Prostate gland (tissue), 2 donors: ENCODE measurements around the gene CECR2. TPM values are rescaled to one million over a fixed set of nuclear protein-coding genes. Genes with fewer than 3 reads are reported as not detected.

Experiments
- DNase-seq: peaks from one replicate; pipeline ENCODE4 v3.0.0-alpha.2; 2019; ENCODE audit warnings: low spot score
- H3K27ac ChIP-seq, 2 donors: fragments of 200-600 bp; sonication (generic); 2 replicates each; pipeline ENCODE4 v1.5.1; 2017 to 2019
- H3K27me3 ChIP-seq: fragments of 200-600 bp; sonication (generic); replicated peaks from 2 replicates; pipeline ENCODE4 v1.5.1; 2019; ENCODE audit not compliant: insufficient read depth
- H3K36me3 ChIP-seq, 2 donors: fragments of 200-600 bp; sonication (generic); 1 replicate in 1 of 2; 2 replicates in 1 of 2; pipeline versions ENCODE4 v1.5.1 to v1.8.1; 2017 to 2019
- H3K4me1 ChIP-seq: fragments of 200-600 bp; sonication (generic); replicated peaks from 2 replicates; pipeline ENCODE4 v1.5.1; 2019
- H3K4me3 ChIP-seq, 2 donors: fragments of 200-600 bp; sonication (generic); 2 replicates each; pipeline ENCODE4 v1.5.1; 2017 to 2019
- H3K9me3 ChIP-seq: fragments of 200-600 bp; sonication (generic); 2 replicates; pipeline ENCODE4 v1.5.1; 2017
- POLR2A ChIP-seq: fragments of 450-650 bp; IDR thresholded peaks from one replicate; pipeline ENCODE4 v1.6.1; 2016; ENCODE audit warnings: antibody characterized with exemption, mild to moderate bottlenecking
- POLR2AphosphoS5 ChIP-seq: sonication (generic); formaldehyde crosslinking; IDR thresholded peaks from one replicate; pipeline ENCODE4 v1.6.1; 2017; ENCODE audit warnings: antibody characterized with exemption
- WGBS: methylation state at CpG from one replicate; pipeline ENCODE4 v1.1.5; 2018; 5-methylcytosine and 5-hydroxymethylcytosine counted together
- intact Hi-C: fragments of 100-400 bp; cut with DNase I; formaldehyde crosslinking; loops from one replicate; pipeline ENCODE4 v1.14.2; 2022
- total RNA-seq, 2 donors: library from RNA; depleted of rRNA; stranded (reverse); fragments of >200 nt; gene quantifications; one replicate each; pipeline ENCODE4 v1.1.0, GENCODE V29; 2016
- TF ChIP-seq, protein P1 (sequence below), 4 experiments: fragments of 200-600 bp in 2 of 4; fragments of 450-650 bp in 2 of 4; sonication (generic) in 2 of 4; IDR thresholded peaks; 1 replicate in 3 of 4; 2 replicates in 1 of 4; pipeline ENCODE4 v1.5.1; 2016 to 2019; ENCODE audit warnings: antibody characterized with exemption in 4 of 4, mild to moderate bottlenecking in 2 of 4, moderate library complexity in 2 of 4

Gene CECR2
- total RNA-seq, 2 donors from 2014 or later, result 3.1 to 10.1 TPM

DNA sequence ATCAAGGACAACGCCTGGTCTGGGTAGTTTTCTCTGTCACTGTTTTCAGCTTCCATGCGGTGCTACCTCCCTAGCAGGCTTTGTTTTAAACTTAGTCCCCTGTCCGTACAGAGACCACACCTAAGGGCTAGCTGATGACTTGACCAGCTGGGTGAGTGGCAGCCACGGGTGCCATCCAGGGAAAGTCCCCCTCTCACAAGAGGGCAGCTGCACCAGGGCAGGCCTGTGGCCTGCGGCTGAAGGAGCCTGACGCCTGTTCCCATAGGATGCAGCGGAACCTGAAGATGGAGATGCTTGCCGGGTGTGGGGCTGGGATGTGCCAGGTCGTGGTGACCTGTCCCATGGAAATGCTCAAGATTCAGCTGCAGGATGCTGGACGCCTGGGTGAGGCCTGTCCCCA, 213.9 kb downstream of the CECR2 start:
- Histone ChIP-seq H3K4me3 (no peak overlapping the region), H3K9me3 (no peaks in the 10 kb centered on the region), H3K4me1 (no peaks in the 10 kb centered on the region), H3K36me3 (no peaks in the 10 kb centered on the region), H3K27ac (no peak overlapping the region), H3K27me3 (no peaks in the 10 kb centered on the region)
- no peak for DNase-seq
- TF ChIP-seq POLR2A (no peak), POLR2AphosphoS5 (no peak)
- TF ChIP-seq, protein P1, sequence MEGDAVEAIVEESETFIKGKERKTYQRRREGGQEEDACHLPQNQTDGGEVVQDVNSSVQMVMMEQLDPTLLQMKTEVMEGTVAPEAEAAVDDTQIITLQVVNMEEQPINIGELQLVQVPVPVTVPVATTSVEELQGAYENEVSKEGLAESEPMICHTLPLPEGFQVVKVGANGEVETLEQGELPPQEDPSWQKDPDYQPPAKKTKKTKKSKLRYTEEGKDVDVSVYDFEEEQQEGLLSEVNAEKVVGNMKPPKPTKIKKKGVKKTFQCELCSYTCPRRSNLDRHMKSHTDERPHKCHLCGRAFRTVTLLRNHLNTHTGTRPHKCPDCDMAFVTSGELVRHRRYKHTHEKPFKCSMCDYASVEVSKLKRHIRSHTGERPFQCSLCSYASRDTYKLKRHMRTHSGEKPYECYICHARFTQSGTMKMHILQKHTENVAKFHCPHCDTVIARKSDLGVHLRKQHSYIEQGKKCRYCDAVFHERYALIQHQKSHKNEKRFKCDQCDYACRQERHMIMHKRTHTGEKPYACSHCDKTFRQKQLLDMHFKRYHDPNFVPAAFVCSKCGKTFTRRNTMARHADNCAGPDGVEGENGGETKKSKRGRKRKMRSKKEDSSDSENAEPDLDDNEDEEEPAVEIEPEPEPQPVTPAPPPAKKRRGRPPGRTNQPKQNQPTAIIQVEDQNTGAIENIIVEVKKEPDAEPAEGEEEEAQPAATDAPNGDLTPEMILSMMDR (IDR thresholded peaks at IDR 0.05), result no peak
- WGBS, result 93% methylated on average over 10 of the region's 10 CpGs
- intact Hi-C loops, result no loop called here

DNA sequence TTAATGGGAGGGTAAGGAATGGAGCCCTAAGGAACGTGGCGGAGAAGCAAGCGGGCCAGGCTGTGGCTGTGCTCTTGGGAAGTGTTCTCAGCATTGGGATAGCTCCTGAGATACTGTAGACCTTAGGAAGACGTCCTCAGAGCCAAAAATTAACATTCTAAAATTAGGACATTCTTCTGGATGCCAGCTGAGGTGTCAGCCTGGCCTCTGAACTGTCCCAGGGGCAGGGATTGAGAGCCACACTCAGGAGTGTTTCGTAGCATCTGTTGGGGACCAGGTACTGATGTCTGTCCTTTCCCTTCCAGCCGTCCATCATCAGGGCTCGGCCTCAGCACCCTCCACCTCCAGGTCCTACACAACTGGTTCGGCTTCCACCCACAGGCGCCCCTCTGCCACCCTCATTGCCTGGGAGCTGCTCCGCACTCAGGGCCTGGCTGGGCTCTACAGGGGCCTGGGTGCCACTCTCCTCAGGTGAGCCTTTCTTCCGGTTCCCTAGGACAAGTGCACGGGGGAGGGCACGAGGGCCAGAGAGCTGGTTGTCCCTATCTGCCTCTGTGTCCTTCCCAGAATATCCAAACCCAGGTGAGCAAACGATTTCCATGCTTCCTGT, 217.7 kb downstream of the CECR2 start:
- intact Hi-C loops, result no loop called here
- no peak overlapping the region for H3K4me3 ChIP-seq
- peaks cover 0 to 9% of the 10 kb centered on the region in 2 donors for H3K36me3 ChIP-seq
- H3K9me3 ChIP-seq, result no peaks in the 10 kb centered on the region
- TF ChIP-seq POLR2A, result no peak
- TF ChIP-seq, protein P1 (IDR thresholded peaks at IDR 0.05), result no peak
- TF ChIP-seq POLR2AphosphoS5, result no peak
- H3K4me1 ChIP-seq, result no peaks in the 10 kb centered on the region
- no peaks in the 10 kb centered on the region for H3K27me3 ChIP-seq
- H3K27ac ChIP-seq, result no peak overlapping the region
- WGBS, result 89% methylated on average over 14 of the region's 14 CpGs
- DNase-seq, result no peak

DNA sequence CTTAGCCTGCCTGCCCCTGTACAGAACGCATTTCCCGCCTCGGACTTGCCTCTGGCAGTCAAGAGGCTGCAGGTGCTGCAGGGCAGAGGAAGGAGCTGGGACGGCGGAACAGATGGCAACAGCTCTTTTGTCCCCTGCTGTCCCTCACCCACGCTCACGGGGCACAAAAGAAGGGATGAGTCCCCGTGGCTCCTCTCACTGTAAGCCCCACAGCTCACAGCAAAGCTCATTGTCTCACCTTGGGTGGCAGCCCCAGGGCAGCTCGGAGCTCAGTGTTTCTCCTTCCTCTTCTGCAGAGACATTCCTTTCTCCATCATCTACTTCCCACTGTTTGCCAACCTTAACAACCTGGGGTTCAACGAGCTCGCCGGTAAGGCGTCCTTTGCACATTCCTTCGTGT, 218.4 kb downstream of the CECR2 start:
- Histone ChIP-seq H3K4me3 (no peak overlapping the region), H3K36me3 (peaks cover 0 to 15% of the 10 kb centered on the region in 2 donors), H3K9me3 (no peaks in the 10 kb centered on the region), H3K27ac (no peak overlapping the region), H3K27me3 (no peaks in the 10 kb centered on the region), H3K4me1 (no peaks in the 10 kb centered on the region)
- DNase-seq, result no peak
- 68% methylated on average over 14 of the region's 14 CpGs for WGBS
- intact Hi-C loops, result no loop called here
- no peak for TF ChIP-seq POLR2AphosphoS5
- TF ChIP-seq, protein P1 (IDR thresholded peaks at IDR 0.05), result no peak
- TF ChIP-seq POLR2A, result no peak

DNA sequence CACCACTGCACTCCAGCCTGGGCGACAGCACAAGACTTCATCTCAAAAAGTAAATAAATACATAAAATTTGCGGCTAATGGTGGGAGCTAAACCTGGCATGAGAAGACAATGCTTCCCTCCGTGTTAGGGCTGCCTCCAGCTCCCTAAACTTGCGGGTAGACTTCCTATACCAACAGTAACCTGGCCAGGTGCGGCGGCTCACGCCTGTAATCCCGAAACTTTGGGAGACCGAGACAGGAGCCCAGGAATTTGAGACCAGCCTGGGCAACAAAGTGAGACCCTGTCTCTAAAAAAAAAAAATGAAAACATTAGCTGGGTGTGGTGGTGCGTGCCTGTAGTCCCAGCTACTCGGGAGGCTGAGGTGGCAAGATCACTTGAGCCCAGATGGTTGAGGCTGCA, 219.3 kb downstream of the CECR2 start:
- H3K4me3 ChIP-seq, result no peak overlapping the region
- 90% methylated on average over 11 of the region's 11 CpGs for WGBS
- intact Hi-C loops, result no loop called here
- no peaks in the 10 kb centered on the region for H3K9me3 ChIP-seq
- H3K27ac ChIP-seq, result no peak overlapping the region
- TF ChIP-seq POLR2AphosphoS5 (no peak), POLR2A (no peak)
- TF ChIP-seq, protein P1 (IDR thresholded peaks at IDR 0.05), result no peak
- peaks cover 0 to 15% of the 10 kb centered on the region in 2 donors for H3K36me3 ChIP-seq
- no peaks in the 10 kb centered on the region for H3K27me3 ChIP-seq
- no peaks in the 10 kb centered on the region for H3K4me1 ChIP-seq
- DNase-seq, result no peak

DNA sequence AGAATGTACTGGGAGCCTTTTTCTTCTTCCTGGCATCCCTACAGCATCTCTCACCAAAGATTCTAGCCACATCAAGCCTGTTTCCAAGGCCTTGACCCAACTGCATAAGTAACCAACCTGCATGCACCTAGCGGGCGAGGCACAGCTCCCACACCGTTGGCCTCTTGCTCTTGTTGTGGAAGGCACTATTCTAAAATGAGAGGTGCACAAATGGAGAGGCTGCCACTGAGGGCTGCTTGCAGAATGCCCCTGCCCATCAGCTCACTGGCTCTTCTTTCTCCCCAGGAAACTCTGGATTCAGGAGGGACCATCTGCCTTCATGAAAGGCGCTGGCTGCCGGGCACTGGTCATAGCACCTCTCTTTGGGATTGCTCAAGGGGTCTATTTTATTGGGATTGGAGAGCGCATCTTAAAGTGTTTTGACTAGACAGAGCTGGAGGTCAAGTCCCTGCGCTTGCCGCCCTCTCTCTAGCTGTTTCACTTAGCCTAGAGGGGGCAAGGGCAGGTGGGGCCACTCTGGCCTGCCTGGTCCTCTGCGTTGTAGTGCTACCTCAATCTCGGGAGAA, 220.6 kb downstream of the CECR2 start:
- Histone ChIP-seq H3K27me3 (no peaks in the 10 kb centered on the region), H3K4me3 (no peak overlapping the region), H3K36me3 (peaks cover 0 to 15% of the 10 kb centered on the region in 2 donors), H3K9me3 (no peaks in the 10 kb centered on the region), H3K27ac (no peak overlapping the region), H3K4me1 (no peaks in the 10 kb centered on the region)
- intact Hi-C loops, result no loop called here
- 87% methylated on average over 10 of the region's 10 CpGs for WGBS
- no peak for DNase-seq
- TF ChIP-seq POLR2A, result no peak
- TF ChIP-seq, protein P1 (IDR thresholded peaks at IDR 0.05), result no peak
